Gastroesophageal sphincter (tissue), 4 donors: ENCODE measurements around the gene RTL10. TPM values are rescaled to one million over a fixed set of nuclear protein-coding genes. Genes with fewer than 3 reads are reported as not detected.

ENCODE experiments used
- ATAC-seq: fragments of 150-250 bp; one replicate; pipeline ENCODE4 v1.9.1; 2016; ENCODE audit warnings: mild to moderate bottlenecking, moderate library complexity
- H3K27ac ChIP-seq, 4 donors: fragments of 200-600 bp; sonication (generic) in 3 of 4; 1 replicate in 3 of 4; 2 replicates in 1 of 4; pipeline ENCODE4 v1.5.1; 2016 to 2019
- H3K27me3 ChIP-seq: fragments of 200-600 bp; sonication (generic); one replicate; pipeline ENCODE4 v1.5.1; 2019
- H3K36me3 ChIP-seq, 2 donors: fragments of 200-600 bp; sonication (generic); one replicate each; pipeline ENCODE4 v1.5.1; 2019; ENCODE audit warnings: control low read depth in 1 of 2
- H3K4me1 ChIP-seq, 3 donors: fragments of 200-600 bp; sonication (generic); 1 replicate in 2 of 3; 2 replicates in 1 of 3; pipeline ENCODE4 v1.5.1; 2016 to 2019; ENCODE audit warnings: control low read depth in 2 of 3
- H3K4me3 ChIP-seq, 2 donors: fragments of 200-600 bp; sonication (generic); one replicate each; pipeline ENCODE4 v1.5.1; 2019; ENCODE audit warnings: mild to moderate bottlenecking in 1 of 2, moderate library complexity in 1 of 2
- H3K9me3 ChIP-seq, 3 donors: fragments of 200-600 bp; sonication (generic); one replicate each; pipeline ENCODE4 v1.5.1; 2017 to 2019; ENCODE audit warnings: control low read depth in 2 of 3
- EP300 ChIP-seq: sonication (generic); formaldehyde crosslinking; IDR thresholded peaks from one replicate; pipeline ENCODE4 v1.6.1; 2017; ENCODE audit warnings: antibody characterized with exemption, mild to moderate bottlenecking
- POLR2A ChIP-seq, 2 donors: fragments of 450-650 bp; IDR thresholded peaks; one replicate each; pipeline ENCODE4 v1.6.1; 2017; ENCODE audit warnings: antibody characterized with exemption in 2 of 2, mild to moderate bottlenecking in 2 of 2, moderate library complexity in 1 of 2
- POLR2AphosphoS5 ChIP-seq: sonication (generic); formaldehyde crosslinking; IDR thresholded peaks from one replicate; pipeline ENCODE4 v1.6.1; 2017; ENCODE audit warnings: antibody characterized with exemption
- WGBS, 2 donors: methylation state at CpG; one replicate each; pipeline ENCODE4 v1.1.5; 2018; ENCODE audit warnings: low coverage in 1 of 2; 5-methylcytosine and 5-hydroxymethylcytosine counted together
- total RNA-seq, 4 donors: library from RNA; depleted of rRNA; stranded (reverse); fragments of >200 nt; gene quantifications; one replicate each; pipeline ENCODE4 v1.1.0, GENCODE V29; 2016
- TF ChIP-seq, protein P1 (sequence below), 4 experiments: fragments of 200-600 bp in 2 of 4; fragments of 450-650 bp in 2 of 4; sonication (generic) in 1 of 4; IDR thresholded peaks; one replicate each; pipeline ENCODE4 v1.5.1; 2017 to 2019; ENCODE audit warnings: antibody characterized with exemption in 4 of 4, mild to moderate bottlenecking in 2 of 4, moderate library complexity in 2 of 4

The RTL10 gene
- total RNA-seq, 4 donors from 2014 or later: 6.6 to 15.9 (median 10.4) TPM

DNA sequence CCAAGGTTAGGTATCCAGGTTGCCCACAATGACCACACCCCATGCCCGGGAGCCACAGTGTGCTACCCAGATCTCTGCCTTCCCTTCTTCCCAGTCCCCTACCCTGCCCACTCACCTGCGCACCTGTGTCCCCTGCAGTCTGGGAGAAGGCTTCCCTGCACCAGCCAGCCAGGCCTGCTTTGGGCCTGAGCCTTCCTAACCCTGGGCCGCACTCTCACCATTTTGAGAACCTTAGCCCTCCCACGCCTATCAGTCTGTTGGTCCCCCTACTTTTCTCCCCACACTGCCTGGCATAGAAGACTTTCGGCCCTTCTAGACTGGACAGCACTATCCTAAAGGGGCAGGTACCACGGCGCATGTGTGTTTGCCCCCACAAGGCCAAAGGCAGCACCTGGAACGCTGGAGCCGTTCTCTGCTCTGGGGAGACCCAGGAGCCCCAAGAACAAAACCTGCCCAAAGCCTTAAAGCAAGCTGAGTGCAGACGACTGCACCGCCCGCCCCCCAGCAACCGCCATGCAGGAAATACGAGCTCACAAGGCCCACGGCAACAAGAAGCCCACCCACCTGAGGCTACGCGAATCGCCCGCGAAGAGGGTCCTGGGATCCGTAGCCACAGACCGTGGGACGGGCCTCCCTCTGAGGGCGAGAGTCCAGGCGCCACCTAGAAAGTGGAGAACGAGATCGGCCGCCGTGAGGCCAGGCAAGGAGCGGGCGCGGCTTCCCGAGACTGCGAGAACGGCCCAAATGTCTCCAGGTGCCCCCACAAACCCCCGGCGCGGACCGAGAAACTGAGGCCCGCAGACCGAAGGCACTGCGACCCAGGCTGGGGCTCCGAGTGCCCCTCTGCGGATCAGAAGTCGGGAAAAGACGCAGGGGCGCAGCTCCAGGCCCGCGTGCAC is 546 bp downstream of the RTL10 start:
- peaks cover 0 to 43% (median 20%) of the 10 kb centered on the region in 3 donors for H3K4me1 ChIP-seq
- H3K4me3 ChIP-seq: peak overlapping the region; percentile 73 to 83
- H3K36me3 ChIP-seq: peaks cover 0 to 31% of the 10 kb centered on the region in 2 donors
- H3K9me3 ChIP-seq: no peaks in the 10 kb centered on the region
- TF ChIP-seq POLR2A (IDR thresholded peaks at IDR 0.05) (no peak), POLR2AphosphoS5 (no peak), EP300 (no peak)
- TF ChIP-seq, protein P1, sequence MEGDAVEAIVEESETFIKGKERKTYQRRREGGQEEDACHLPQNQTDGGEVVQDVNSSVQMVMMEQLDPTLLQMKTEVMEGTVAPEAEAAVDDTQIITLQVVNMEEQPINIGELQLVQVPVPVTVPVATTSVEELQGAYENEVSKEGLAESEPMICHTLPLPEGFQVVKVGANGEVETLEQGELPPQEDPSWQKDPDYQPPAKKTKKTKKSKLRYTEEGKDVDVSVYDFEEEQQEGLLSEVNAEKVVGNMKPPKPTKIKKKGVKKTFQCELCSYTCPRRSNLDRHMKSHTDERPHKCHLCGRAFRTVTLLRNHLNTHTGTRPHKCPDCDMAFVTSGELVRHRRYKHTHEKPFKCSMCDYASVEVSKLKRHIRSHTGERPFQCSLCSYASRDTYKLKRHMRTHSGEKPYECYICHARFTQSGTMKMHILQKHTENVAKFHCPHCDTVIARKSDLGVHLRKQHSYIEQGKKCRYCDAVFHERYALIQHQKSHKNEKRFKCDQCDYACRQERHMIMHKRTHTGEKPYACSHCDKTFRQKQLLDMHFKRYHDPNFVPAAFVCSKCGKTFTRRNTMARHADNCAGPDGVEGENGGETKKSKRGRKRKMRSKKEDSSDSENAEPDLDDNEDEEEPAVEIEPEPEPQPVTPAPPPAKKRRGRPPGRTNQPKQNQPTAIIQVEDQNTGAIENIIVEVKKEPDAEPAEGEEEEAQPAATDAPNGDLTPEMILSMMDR (IDR thresholded peaks at IDR 0.05): no peak
- 3% methylated on average over 11 of the region's 49 CpGs; no CpG with 5 or more reads in 1 of the 2 donors for WGBS, 2 donors
- peak overlapping the region; percentile 74 to 97 (median 94) for H3K27ac ChIP-seq
- no peaks in the 10 kb centered on the region for H3K27me3 ChIP-seq
- peak; percentile 2 for ATAC-seq

- no peak for ATAC-seq
- TF ChIP-seq EP300: no peak
- no peak for TF ChIP-seq POLR2AphosphoS5
- TF ChIP-seq, protein P1 (IDR thresholded peaks at IDR 0.05): no peak
- no peak for TF ChIP-seq POLR2A (IDR thresholded peaks at IDR 0.05)
- Histone ChIP-seq H3K4me1 (peaks cover 0 to 43% (median 20%) of the 10 kb centered on the region in 3 donors), H3K27ac (peak overlapping the region; percentile 74 to 97 (median 94)), H3K4me3 (peak overlapping the region; percentile 73 to 83), H3K36me3 (peaks cover 0 to 35% of the 10 kb centered on the region in 2 donors), H3K9me3 (no peaks in the 10 kb centered on the region), H3K27me3 (no peaks in the 10 kb centered on the region)
- 26 to 29% methylated on average over 1 to 7 of the region's 11 CpGs for WGBS, 2 donors
Measured at GRCh38 chr22:19853058-19853878, 1.4 kb downstream of the RTL10 start.

DNA sequence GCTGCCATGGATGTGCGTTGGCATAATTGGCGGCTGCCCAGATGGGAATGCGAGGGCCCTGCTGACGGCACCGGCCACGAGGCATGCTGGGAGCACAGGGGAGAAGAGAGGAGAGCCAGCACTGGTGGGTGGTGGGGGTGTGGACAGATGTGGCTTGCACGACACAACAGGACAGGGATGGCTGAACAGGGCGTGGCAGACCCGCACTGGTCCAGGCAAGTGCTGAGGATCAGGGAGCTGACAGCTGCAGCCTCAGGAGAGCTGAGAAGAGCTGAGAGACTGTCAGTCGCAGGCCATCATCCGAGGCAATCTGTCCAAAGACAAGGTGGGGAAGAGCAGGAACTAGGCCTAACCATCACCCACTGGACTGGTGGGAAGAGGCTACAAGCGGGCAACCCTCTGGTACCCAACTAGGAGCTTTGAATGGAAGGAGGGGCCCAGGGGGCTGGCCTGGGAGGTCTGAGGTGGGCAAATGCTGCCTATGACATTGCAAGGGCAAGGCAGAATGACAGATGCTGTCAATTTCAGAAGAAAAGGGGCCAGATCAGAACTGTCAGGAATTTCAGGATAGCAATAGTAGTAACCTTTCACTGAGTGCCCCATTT is 2.4 kb downstream of the RTL10 start:
- Histone ChIP-seq H3K36me3 (peaks cover 0 to 35% of the 10 kb centered on the region in 2 donors), H3K9me3 (no peaks in the 10 kb centered on the region), H3K4me1 (peaks cover 0 to 43% (median 20%) of the 10 kb centered on the region in 3 donors), H3K27me3 (no peaks in the 10 kb centered on the region), H3K27ac (peak overlapping the region in 2 of 4 donors; percentile 92 to 97), H3K4me3 (no peak overlapping the region)
- TF ChIP-seq EP300 (no peak), POLR2A (IDR thresholded peaks at IDR 0.05) (no peak), POLR2AphosphoS5 (no peak)
- TF ChIP-seq, protein P1 (IDR thresholded peaks at IDR 0.05): no peak
- no peak for ATAC-seq
- 81 to 93% methylated on average over 3 to 5 of the region's 12 CpGs for whole genome bisulfite sequencing, 2 donors

- no peak overlapping the region for H3K4me3 ChIP-seq
- no peaks in the 10 kb centered on the region for H3K9me3 ChIP-seq
- peaks cover 0 to 40% of the 10 kb centered on the region in 2 donors for H3K36me3 ChIP-seq
- peaks cover 0 to 43% (median 20%) of the 10 kb centered on the region in 3 donors for H3K4me1 ChIP-seq
- H3K27me3 ChIP-seq: no peaks in the 10 kb centered on the region
- TF ChIP-seq POLR2AphosphoS5 (no peak), EP300 (no peak), POLR2A (IDR thresholded peaks at IDR 0.05) (no peak)
- TF ChIP-seq, protein P1 (IDR thresholded peaks at IDR 0.05): no peak
- H3K27ac ChIP-seq: no peak overlapping the region
- WGBS, 2 donors: no CpG with 5 or more reads among the region's 21 CpGs
- ATAC-seq: no peak
Measured at GRCh38 chr22:19851291-19852176, 3.1 kb downstream of the RTL10 start.
